CD4-positive, alpha-beta T cell (primary cell): Measurements from ENCODE around the gene PCLO. TPM values are rescaled to one million over a fixed set of nuclear protein-coding genes. Genes with fewer than 3 reads are reported as not detected.

ENCODE experiments used
- ATAC-seq: fragments of 200-7000 bp; cut with Tn5 transposase; one replicate; pipeline ENCODE4 v1.10.0; 2022; ENCODE audit warnings: mild to moderate bottlenecking; ENCODE audit not compliant: poor library complexity
- CTCF ChIA-PET: fragments of 350-600 bp; sonication (Branson Sonifier 250); formaldehyde crosslinking; loops from one replicate; lab custom pipeline; 2021; ENCODE audit warnings: antibody characterized with exemption, inconsistent platforms; lab: Charles Lee
- POLR2A ChIA-PET: fragments of 350-600 bp; sonication (Branson Sonifier 250); formaldehyde crosslinking; loops from one replicate; lab custom pipeline; 2021; ENCODE audit warnings: antibody characterized with exemption, inconsistent platforms; lab: Charles Lee
- DNase-seq, 14 experiments: peaks; one replicate each; pipeline ENCODE4 v3.0.0-alpha.2; 2013 to 2020; ENCODE audit warnings: mixed read lengths in 2 of 14
- H3K27ac ChIP-seq, 2 donors: one replicate each; pipeline versions ENCODE4 v1.5.1 to v1.7.0; 2013; ENCODE audit warnings: low read length in 2 of 2, low read depth in 1 of 2, mild to moderate bottlenecking in 1 of 2
- H3K27me3 ChIP-seq, 2 experiments: 1 replicate in 1 of 2; 2 replicates in 1 of 2; pipeline versions ENCODE4 v1.6.1 to v1.7.0; 2013; ENCODE audit warnings: low read length in 2 of 2, control low read depth in 1 of 2, mild to moderate bottlenecking in 1 of 2, moderate library complexity in 1 of 2; ENCODE audit not compliant: insufficient read depth in 2 of 2, control insufficient read depth in 1 of 2
- H3K36me3 ChIP-seq: one replicate; pipeline ENCODE4 v1.6.1; 2013; ENCODE audit warnings: low read length, control low read depth; ENCODE audit not compliant: insufficient read depth
- H3K4me1 ChIP-seq: one replicate; pipeline ENCODE4 v1.6.1; 2013; ENCODE audit warnings: low read length, control low read depth; ENCODE audit not compliant: insufficient read depth
- H3K4me3 ChIP-seq: one replicate; pipeline ENCODE4 v1.5.1; 2013; ENCODE audit warnings: mild to moderate bottlenecking, low read length, moderate library complexity
- H3K9me3 ChIP-seq, 2 experiments: 1 replicate in 1 of 2; 2 replicates in 1 of 2; pipeline versions ENCODE4 v1.6.1 to v1.7.0; 2013; ENCODE audit warnings: low read length in 2 of 2, mild to moderate bottlenecking in 2 of 2, control low read depth in 1 of 2, moderate library complexity in 1 of 2; ENCODE audit not compliant: control insufficient read depth in 1 of 2, insufficient read depth in 1 of 2
- H3K27ac Mint-ChIP-seq: one replicate; pipeline ENCODE4 v1.8.0; 2020; ENCODE audit warnings: mixed read lengths
- H3K27me3 Mint-ChIP-seq: one replicate; pipeline ENCODE4 v1.8.0; 2021; ENCODE audit warnings: mixed read lengths
- H3K36me3 Mint-ChIP-seq: one replicate; pipeline ENCODE4 v1.8.0; 2021; ENCODE audit warnings: low read depth, mixed read lengths
- H3K4me1 Mint-ChIP-seq: one replicate; pipeline ENCODE4 v1.8.0; 2021; ENCODE audit warnings: low read depth, mixed read lengths
- H3K4me3 Mint-ChIP-seq: one replicate; pipeline ENCODE4 v1.8.0; 2020; ENCODE audit warnings: mild to moderate bottlenecking, mixed read lengths
- H3K9me3 Mint-ChIP-seq: one replicate; pipeline ENCODE4 v1.8.0; 2020; ENCODE audit warnings: mixed read lengths
- CTCF ChIP-seq: fragments of 200-600 bp; IDR thresholded peaks from one replicate; pipeline ENCODE4 v1.8.0; 2022; ENCODE audit warnings: antibody characterized with exemption, mild to moderate bottlenecking
- intact Hi-C, 2 experiments: fragments of 100-400 bp; cut with DNase I in 1 of 2; cut with micrococcal nuclease in 1 of 2; formaldehyde crosslinking; loops; one replicate each; pipeline versions ENCODE4 v1.15.1 to v1.9.0; 2023 to 2025; cut with DNase I, micrococcal nuclease
- total RNA-seq, 174 experiments: library from RNA in 2 of 174; stranded (reverse) in 2 of 174; gene quantifications; one replicate each; pipeline ENCODE4 v1.2.3 and lab custom pipeline; 2021 to 2026

Gene PCLO
- total RNA-seq, 2 experiments from 2014 or later, result not detected

DNA sequence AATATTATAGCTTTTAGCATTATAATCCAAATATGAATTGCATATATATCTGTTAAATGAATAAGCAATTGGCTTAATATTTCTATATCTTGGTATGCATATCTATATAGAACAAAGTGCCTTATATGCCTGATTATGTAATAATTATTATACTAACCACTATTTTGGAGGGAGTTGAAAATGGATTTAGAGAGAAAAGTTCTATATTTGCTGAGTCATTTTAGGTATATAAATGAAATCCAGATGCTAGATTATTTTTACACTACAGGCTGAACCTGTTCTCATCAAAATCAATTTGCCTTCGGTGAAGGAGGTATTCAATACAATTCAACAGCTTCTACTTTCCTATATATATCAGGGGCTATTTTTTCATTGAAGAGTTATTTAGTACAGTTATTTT, 276.4 kb downstream of the PCLO start:
- peaks cover 4% of the 10 kb centered on the region for H3K9me3 Mint-ChIP-seq
- ATAC-seq (no peak), DNase-seq (no peak)
- intact Hi-C loops, result no loop called here
- CTCF ChIA-PET, result no interaction called here
- peaks cover 0 to 4% of the 10 kb centered on the region in 2 experiments for H3K9me3 ChIP-seq
- H3K27me3 ChIP-seq, result no peaks in the 10 kb centered on the region
- no peaks in the 10 kb centered on the region for H3K4me1 Mint-ChIP-seq
- POLR2A ChIA-PET, result no interaction called here
- TF ChIP-seq CTCF, result no peak
- no peak overlapping the region for H3K27ac Mint-ChIP-seq
- no peaks in the 10 kb centered on the region for H3K36me3 Mint-ChIP-seq
- H3K4me3 Mint-ChIP-seq, result no peak overlapping the region
- no peaks in the 10 kb centered on the region for H3K27me3 Mint-ChIP-seq
- H3K36me3 ChIP-seq, result no peaks in the 10 kb centered on the region
- H3K27ac ChIP-seq, result no peak overlapping the region
- no peak overlapping the region for H3K4me3 ChIP-seq
- H3K4me1 ChIP-seq, result no peaks in the 10 kb centered on the region

DNA sequence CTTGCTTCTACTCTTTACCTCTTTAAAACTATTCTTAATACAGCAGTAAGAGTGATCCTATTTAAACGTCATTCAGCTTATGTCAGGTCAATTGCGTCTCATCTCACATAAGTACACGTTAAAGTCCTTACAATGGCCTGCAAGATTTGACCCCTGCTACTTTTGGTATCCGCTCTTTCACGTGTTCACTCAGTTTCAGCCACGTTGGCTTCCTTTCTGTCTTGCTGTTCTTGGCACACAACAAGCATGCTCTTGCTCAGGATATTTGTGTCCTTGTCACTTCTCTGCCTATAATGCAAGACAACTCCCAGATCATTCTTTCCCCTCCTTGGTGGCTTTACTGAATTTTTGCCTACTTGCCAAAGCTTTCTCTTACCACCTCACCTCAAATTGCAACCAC, 296.8 kb downstream of the PCLO start:
- Histone ChIP-seq H3K4me1 (no peaks in the 10 kb centered on the region), H3K4me3 (no peak overlapping the region), H3K27ac (no peak overlapping the region), H3K27me3 (no peaks in the 10 kb centered on the region), H3K9me3 (peaks cover 3 to 5% of the 10 kb centered on the region in 2 experiments), H3K36me3 (no peaks in the 10 kb centered on the region)
- Mint-ChIP-seq H3K27ac (no peak overlapping the region), H3K4me3 (no peak overlapping the region), H3K4me1 (no peaks in the 10 kb centered on the region), H3K36me3 (no peaks in the 10 kb centered on the region), H3K9me3 (peaks cover 5% of the 10 kb centered on the region), H3K27me3 (no peaks in the 10 kb centered on the region)
- DNase-seq (no peak), ATAC-seq (no peak)
- ChIA-PET POLR2A (no interaction called here), CTCF (no interaction called here)
- intact Hi-C loops, result no loop called here
- TF ChIP-seq CTCF, result no peak

DNA sequence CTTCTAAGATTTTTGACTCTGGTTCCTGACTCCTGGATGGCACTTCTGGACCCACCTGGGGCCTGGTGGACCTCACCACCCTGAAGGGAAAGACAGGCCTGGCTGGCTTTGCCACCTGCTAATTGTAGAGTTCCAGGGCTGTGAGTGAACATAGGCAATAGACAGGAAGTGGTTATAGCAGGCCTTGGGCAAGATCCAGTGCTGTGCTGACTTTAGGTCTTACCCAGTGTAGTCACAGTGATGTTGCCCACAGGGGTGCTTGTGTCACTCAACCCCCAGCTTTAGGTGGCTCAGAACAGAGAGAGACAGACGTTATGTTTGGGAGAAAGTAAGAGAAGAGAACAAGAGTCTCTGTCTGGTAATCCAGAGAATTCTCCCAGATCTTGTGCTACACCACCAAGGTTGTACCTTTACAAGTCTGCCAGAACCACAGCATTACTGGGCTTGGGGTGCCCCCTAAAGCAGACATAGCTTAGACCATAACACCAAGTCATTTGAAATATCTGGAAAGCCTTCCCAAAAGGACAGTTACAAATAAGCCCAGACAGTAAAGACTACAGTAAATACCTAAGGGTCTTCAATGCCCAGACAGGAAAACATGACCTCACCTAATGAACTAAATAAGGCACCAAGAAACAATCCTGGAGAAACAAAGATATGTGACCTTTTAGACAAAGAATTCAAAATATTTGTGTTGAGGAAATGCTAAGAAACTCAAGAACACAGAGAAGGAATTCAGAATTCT, 303.4 kb downstream of the PCLO start:
- Mint-ChIP-seq H3K4me1 (no peaks in the 10 kb centered on the region), H3K9me3 (peaks cover 6% of the 10 kb centered on the region), H3K27ac (no peak overlapping the region), H3K27me3 (no peaks in the 10 kb centered on the region), H3K4me3 (no peak overlapping the region), H3K36me3 (no peaks in the 10 kb centered on the region)
- Histone ChIP-seq H3K4me3 (no peak overlapping the region), H3K27me3 (no peaks in the 10 kb centered on the region), H3K27ac (no peak overlapping the region), H3K36me3 (no peaks in the 10 kb centered on the region), H3K4me1 (no peaks in the 10 kb centered on the region), H3K9me3 (peaks cover 0 to 4% of the 10 kb centered on the region in 2 experiments)
- CTCF ChIA-PET, result no interaction called here
- DNase-seq, result no peak
- POLR2A ChIA-PET, result no interaction called here
- intact Hi-C loops, result no loop called here
- no peak for TF ChIP-seq CTCF
- ATAC-seq, result no peak
